GM18858 (cell line): ENCODE data around the gene ACOXL.

Experiments used
- ATAC-seq: cut with Tn5 transposase; IDR thresholded peaks from one replicate; pipeline ENCODE4 v1.9.1; 2021; ENCODE audit not compliant: unreplicated experiment

ACOXL gene

GRCh38 chr2:110872521-110872920 is 140.1 kb downstream of the ACOXL start:
- no peak for ATAC-seq

GRCh38 chr2:110873056-110873502 is 140.7 kb downstream of the ACOXL start:
- no peak for ATAC-seq

GRCh38 chr2:110873597-110874452 is 141.5 kb downstream of the ACOXL start:
- ATAC-seq = no peak

- no peak for ATAC-seq
Measured at GRCh38 chr2:110874453-110875383, 142.3 kb downstream of the ACOXL start.

GRCh38 chr2:110875384-110875725 is 143.0 kb downstream of the ACOXL start:
- ATAC-seq = no peak

GRCh38 chr2:110876167-110876999 is 144.0 kb downstream of the ACOXL start:
- no peak for ATAC-seq

GRCh38 chr2:110877031-110877827 is 144.9 kb downstream of the ACOXL start:
- ATAC-seq = no peak

GRCh38 chr2:110878150-110878549 is 145.8 kb downstream of the ACOXL start:
- ATAC-seq = no peak

GRCh38 chr2:110881908-110882307 is 149.5 kb downstream of the ACOXL start:
- ATAC-seq = peak; percentile 66

GRCh38 chr2:110883406-110883805 is 151.0 kb downstream of the ACOXL start:
- ATAC-seq = no peak

GRCh38 chr2:110885256-110885655 is 152.9 kb downstream of the ACOXL start:
- ATAC-seq = no peak

- no peak for ATAC-seq
Measured at GRCh38 chr2:110886826-110887573, 154.6 kb downstream of the ACOXL start.

GRCh38 chr2:110888411-110888810 is 156.0 kb downstream of the ACOXL start:
- ATAC-seq = no peak

GRCh38 chr2:110891626-110892025 is 159.3 kb downstream of the ACOXL start:
- no peak for ATAC-seq

- no peak for ATAC-seq
Measured at GRCh38 chr2:110896226-110896625, 163.9 kb downstream of the ACOXL start.

- ATAC-seq = no peak
Measured at GRCh38 chr2:110897966-110898365, 165.6 kb downstream of the ACOXL start.

GRCh38 chr2:110900191-110900590 is 167.8 kb downstream of the ACOXL start:
- no peak for ATAC-seq

- no peak for ATAC-seq
Measured at GRCh38 chr2:110903548-110903947, 171.2 kb downstream of the ACOXL start.

- ATAC-seq = no peak
Measured at GRCh38 chr2:110904116-110904778, 171.9 kb downstream of the ACOXL start.
